ENCODE results near the gene PTGER2.

DNA sequence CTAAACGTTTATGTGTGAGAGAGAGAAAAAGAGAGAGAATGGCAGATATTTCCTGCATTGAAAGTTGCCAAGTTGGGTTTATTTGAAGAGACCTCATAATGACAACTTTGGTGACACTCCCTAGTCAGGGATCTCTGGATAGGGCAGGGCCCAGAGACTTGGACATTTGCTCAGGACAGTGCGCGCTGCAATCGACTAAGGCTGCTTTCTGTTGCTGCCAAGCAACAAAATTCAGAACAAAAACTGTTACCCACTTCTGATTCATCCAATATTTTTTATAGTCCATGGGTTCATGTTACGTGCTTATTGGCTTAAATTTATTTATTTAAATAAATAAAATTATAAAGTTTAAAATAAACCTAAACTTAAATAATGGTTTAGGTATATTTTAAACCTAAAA lies 34.2 kb downstream of the PTGER2 start:
- TF ChIP-seq, protein P1, sequence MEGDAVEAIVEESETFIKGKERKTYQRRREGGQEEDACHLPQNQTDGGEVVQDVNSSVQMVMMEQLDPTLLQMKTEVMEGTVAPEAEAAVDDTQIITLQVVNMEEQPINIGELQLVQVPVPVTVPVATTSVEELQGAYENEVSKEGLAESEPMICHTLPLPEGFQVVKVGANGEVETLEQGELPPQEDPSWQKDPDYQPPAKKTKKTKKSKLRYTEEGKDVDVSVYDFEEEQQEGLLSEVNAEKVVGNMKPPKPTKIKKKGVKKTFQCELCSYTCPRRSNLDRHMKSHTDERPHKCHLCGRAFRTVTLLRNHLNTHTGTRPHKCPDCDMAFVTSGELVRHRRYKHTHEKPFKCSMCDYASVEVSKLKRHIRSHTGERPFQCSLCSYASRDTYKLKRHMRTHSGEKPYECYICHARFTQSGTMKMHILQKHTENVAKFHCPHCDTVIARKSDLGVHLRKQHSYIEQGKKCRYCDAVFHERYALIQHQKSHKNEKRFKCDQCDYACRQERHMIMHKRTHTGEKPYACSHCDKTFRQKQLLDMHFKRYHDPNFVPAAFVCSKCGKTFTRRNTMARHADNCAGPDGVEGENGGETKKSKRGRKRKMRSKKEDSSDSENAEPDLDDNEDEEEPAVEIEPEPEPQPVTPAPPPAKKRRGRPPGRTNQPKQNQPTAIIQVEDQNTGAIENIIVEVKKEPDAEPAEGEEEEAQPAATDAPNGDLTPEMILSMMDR (IDR thresholded peaks at IDR 0.05; ENCODE audit: borderline replicate concordance, extremely low read depth, low read length, poor library complexity, severe bottlenecking), result no peak
- TF ChIP-seq EZH2 (IDR thresholded peaks at IDR 0.05; ENCODE audit: borderline replicate concordance, low read depth, low read length, severe bottlenecking), result no peak
